ENCODE data around the gene SERP2.

DNA sequence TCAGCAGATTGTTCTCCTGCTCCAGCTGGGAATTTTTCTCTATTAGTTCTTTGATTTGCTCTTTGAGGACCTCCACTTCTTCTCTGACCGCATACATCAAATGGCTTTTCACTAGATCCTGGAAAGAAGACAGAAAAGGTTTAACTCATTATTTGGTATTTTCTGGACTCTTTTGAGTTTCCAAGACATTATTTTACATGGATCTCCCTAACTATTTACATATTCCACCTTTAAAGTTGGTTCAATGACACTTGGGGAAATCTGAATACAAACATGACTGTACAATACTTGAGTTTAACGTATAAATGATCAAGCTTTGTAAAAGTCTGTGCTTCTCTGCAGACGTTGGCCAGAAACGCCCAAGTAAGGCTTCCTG lies 61.1 kb downstream of the SERP2 start:
- TF ChIP-seq, protein P1, sequence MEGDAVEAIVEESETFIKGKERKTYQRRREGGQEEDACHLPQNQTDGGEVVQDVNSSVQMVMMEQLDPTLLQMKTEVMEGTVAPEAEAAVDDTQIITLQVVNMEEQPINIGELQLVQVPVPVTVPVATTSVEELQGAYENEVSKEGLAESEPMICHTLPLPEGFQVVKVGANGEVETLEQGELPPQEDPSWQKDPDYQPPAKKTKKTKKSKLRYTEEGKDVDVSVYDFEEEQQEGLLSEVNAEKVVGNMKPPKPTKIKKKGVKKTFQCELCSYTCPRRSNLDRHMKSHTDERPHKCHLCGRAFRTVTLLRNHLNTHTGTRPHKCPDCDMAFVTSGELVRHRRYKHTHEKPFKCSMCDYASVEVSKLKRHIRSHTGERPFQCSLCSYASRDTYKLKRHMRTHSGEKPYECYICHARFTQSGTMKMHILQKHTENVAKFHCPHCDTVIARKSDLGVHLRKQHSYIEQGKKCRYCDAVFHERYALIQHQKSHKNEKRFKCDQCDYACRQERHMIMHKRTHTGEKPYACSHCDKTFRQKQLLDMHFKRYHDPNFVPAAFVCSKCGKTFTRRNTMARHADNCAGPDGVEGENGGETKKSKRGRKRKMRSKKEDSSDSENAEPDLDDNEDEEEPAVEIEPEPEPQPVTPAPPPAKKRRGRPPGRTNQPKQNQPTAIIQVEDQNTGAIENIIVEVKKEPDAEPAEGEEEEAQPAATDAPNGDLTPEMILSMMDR (conservative IDR thresholded peaks at IDR 0.05 in 1 of 2, IDR thresholded peaks at IDR 0.05 in 1 of 2; ENCODE audit: extremely low read depth in 1 of 2, insufficient read depth in 1 of 2, low read depth in 1 of 2, low read length in 2 of 2): no peak
- no peak for TF ChIP-seq EZH2 (IDR thresholded peaks at IDR 0.05; ENCODE audit: borderline replicate concordance, low read length)
